HuH-7 (cell line): Measurements from ENCODE around the gene NUP93.
A peak's percentile ranks its signal among the peaks of the same experiment; 100 is the strongest.

Source experiments
- DNase-seq: peaks from one replicate; pipeline ENCODE4 v3.0.0; 2011; ENCODE audit warnings: low spot score

The NUP93 gene

GRCh38 chr16:56729735-56730662 is at the start of gene NUP93:
Gene NUP93, plus strand, starts transcription at chr16:56730129. Its CDS starts 18,119 bp downstream, at chr16:56748248.
- peak; percentile 88 for DNase-seq

GRCh38 chr16:56681939-56682702 is 47.8 kb upstream of the NUP93 start, which contains the start of gene MT1X:
Gene MT1X, plus strand, starts transcription at chr16:56682470. Its CDS starts 71 bp downstream, at chr16:56682541.
- peak; percentile 76 for DNase-seq

GRCh38 chr16:56682703-56683397 is 47.1 kb upstream of the NUP93 start:
- DNase-seq, result no peak

GRCh38 chr16:56683424-56684172 is 46.3 kb upstream of the NUP93 start:
- no peak for DNase-seq

GRCh38 chr16:56684256-56684925 is 45.5 kb upstream of the NUP93 start:
- no peak for DNase-seq

GRCh38 chr16:56684926-56685590 is 44.9 kb upstream of the NUP93 start:
- no peak for DNase-seq

- DNase-seq, result no peak
These were observed 43.2 kb upstream of the NUP93 start for GRCh38 chr16:56686758-56687157.

- no peak for DNase-seq
These were observed 41.2 kb upstream of the NUP93 start for GRCh38 chr16:56688762-56689161.

GRCh38 chr16:56689171-56689570 is 40.8 kb upstream of the NUP93 start:
- DNase-seq, result no peak

GRCh38 chr16:56690420-56691122 is 39.4 kb upstream of the NUP93 start:
- no peak for DNase-seq

- DNase-seq, result no peak
These were observed 38.0 kb upstream of the NUP93 start for GRCh38 chr16:56691885-56692284.

- no peak for DNase-seq
These were observed 34.7 kb upstream of the NUP93 start for GRCh38 chr16:56695246-56695645.

- no peak for DNase-seq
These were observed 32.3 kb upstream of the NUP93 start for GRCh38 chr16:56697456-56698155.

GRCh38 chr16:56700195-56700594 is 29.7 kb upstream of the NUP93 start:
- no peak for DNase-seq

GRCh38 chr16:56700631-56701030 is 29.3 kb upstream of the NUP93 start:
- no peak for DNase-seq

GRCh38 chr16:56701534-56701933 is 28.4 kb upstream of the NUP93 start:
- DNase-seq, result no peak

- no peak for DNase-seq
These were observed 27.1 kb upstream of the NUP93 start for GRCh38 chr16:56702836-56703235.

- DNase-seq, result no peak
These were observed 21.1 kb upstream of the NUP93 start for GRCh38 chr16:56708525-56709442.
